GM18870 (cell line): ENCODE results near the gene SDE2.
"Not testable (repeated sequence)": the region's sequence is repeated elsewhere in the genome, so short reads cannot be mapped to it uniquely, and the experiment has no call there.

Experiments used
- ATAC-seq: cut with Tn5 transposase; IDR thresholded peaks from one replicate; pipeline ENCODE4 v1.9.1; 2021; ENCODE audit warnings: moderate library complexity; ENCODE audit not compliant: unreplicated experiment

SDE2 gene

GRCh38 chr1:226007126-226007892 lies 8.2 kb upstream of the SDE2 start:
- not testable (repeated sequence) for ATAC-seq

DNA sequence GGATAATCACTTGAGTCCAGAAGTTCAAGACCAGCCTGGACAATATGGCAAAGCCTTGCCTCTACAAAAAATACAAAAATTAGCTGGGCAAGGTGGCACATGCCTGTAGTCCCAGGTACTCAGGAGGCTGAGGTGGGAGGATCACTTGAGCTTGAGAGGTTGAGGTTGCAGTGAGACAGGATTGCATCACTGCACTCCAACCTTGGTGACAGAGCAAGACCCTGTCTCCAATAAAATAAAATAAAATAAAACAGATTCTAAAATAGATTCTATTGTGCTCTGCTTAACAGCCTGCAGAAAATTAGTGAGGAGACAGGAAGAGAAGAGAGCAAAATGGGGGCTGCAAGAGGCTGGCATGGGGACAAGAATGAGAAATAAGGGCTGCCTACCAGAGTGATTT lies 7.5 kb upstream of the SDE2 start:
- no peak for ATAC-seq

DNA sequence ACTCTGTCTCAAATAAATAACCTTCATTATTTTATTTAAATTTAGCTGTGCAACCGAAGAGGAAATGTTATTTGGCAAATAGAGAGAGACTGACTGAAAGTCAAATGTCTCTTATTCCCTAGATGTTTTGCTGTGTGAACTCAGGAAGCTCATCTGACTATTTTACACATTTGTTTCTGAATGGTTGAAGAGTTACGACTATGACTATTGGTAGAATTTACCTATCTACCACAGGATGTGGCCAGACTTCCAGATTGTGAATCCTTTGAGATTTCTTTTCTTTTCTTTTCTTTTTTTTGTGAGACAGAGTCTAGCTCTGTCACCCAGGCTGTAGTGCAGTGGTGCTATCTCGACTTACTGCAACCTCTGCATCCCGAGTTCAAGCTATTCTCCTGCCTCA lies 5.3 kb upstream of the SDE2 start:
- no peak for ATAC-seq

GRCh38 chr1:226003502-226004170 lies 4.5 kb upstream of the SDE2 start:
- ATAC-seq: no peak

DNA sequence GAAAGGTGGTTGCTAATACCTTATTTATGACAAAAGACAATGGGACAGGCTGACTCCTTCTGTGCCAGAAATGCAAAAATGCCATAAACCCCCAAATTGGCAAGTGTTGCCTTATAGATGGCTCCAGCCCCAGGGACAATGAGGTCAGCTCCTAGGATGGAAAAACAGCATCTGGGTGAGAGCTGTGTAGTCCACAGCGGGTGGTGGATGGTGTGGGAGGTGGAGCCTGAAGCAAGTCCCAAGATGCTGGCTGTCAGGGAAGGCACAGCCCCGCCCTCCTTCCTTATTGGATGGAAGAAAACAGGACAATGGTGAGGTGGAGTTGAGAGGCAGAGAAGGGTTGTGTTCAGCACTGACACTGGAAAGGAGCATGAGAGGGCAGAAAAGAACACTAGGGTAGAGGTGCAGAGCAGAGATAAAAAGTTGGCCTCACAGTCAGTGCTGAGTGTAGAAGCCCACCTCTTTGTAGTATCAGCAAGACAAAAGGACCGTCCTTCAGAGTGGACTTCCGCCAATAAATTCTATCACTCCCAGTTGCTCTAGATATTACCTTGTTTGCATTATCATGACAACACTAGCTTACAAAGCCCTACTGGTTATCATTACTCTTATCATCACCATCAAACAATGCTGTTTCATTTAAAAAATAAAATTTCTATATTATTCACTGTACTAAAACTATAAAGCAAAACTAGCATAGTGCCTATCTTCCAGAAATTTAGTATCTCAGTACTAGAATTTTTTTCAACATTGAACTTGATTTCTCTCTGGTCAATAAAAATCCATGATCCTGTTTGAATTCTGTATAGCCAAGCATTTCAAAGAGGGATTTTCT lies 3.7 kb upstream of the SDE2 start:
- ATAC-seq: no peak

DNA sequence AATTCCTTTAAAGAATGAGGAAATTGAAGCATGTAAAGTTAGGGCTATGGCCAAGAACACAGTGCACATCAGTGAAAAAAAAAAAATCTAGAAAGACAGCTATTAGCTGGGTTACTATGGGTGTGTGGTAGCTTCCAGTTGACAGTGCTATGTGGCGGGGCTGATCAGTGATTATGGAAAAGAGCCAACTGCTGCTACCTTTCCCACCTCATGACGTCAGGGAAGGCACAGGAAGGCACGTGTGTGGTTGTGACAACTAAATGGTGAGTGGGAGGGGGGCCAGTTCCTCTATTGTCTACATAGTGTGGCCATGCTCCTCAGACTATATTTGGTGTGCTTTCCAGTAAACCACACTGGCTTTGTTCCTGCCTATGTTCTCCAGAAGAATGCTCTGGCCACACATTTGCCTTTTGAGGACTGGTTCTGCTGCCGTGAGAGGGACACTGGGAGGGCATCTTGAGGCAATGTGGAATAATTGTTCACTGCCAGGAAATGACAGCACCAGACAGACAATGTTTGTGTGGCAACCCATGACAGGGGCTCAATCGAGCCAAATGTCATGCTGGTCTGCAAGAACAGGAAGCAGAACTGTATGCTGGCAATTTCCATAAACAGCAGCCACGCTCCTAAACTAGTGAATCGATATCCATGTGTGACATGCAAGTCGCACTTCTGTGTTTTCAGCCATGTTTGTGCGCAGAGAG lies 3.0 kb upstream of the SDE2 start:
- ATAC-seq: no peak

DNA sequence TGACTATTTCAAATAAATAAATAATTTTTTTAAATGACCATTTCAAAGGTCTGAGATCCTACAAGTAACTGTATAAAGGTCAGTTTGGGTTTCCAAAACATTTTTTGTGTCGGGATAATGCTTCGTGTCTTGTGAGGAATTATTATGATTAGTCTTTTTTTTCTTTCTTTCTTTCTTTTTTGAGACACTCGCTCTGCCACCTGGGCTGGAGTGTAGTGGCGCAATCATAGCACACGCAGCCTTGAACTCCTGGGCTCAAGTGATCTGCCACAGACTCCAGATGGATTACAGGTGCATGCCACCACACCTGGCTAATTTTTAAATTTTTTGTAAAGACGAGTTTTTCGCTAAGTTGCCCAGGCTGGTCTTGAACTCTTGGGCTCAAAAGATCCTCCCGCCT lies 1.9 kb upstream of the SDE2 start:
- ATAC-seq: no peak

GRCh38 chr1:226000493-226001081 lies 1.4 kb upstream of the SDE2 start:
- not testable (repeated sequence) for ATAC-seq

DNA sequence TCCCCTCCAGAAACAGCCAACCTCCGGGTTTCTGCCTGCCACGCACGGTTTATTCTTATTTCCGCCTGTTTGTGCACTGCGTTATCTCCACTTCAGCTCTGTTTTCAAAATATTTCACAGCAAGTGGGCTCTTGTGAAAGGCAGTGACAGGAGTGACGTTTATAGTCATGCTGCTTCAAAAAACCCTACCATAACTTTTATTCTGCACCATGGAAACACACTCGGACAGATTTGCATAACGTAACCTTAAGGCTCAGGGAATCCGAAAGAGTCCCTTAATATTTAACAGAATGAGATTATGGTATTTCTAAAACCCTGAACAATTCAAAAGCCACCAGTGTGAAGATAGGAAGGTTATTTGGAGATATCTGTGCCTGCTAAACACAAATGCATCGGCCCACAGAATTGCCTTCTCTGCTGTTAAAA lies 782 bp upstream of the SDE2 start:
- peak; percentile 31 for ATAC-seq

DNA sequence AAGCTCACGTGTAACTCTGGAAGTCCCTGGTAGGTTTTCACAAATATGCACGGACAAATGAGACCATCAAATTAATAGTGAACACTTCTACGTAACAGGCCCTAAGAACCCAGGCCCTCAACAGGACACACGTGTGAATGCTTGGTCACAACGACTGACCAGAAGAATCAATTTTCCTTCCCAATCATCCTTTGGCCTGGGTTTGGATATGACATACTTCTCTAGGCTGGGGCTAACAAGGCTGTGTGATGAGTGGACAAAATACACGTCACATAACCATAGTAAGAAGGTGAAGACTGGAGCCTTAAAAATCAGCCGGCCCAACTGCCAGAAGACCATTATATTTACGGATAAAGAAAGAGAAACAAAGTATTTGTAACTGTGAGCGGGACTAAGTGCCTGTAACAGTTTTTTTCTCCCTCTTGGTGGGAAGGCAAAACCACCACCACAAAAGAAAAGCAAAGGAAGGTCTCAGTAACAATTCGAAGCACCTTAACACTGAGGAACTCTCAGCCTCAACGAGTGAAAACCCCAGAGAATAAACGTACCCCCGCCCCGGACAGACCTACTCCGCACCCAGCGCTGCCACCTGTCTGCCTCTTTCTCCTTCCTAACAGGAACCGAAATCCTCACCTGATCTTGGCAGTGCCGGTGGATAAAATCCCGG lies 450 bp downstream of the SDE2 start:
- ATAC-seq: peak; percentile 3

DNA sequence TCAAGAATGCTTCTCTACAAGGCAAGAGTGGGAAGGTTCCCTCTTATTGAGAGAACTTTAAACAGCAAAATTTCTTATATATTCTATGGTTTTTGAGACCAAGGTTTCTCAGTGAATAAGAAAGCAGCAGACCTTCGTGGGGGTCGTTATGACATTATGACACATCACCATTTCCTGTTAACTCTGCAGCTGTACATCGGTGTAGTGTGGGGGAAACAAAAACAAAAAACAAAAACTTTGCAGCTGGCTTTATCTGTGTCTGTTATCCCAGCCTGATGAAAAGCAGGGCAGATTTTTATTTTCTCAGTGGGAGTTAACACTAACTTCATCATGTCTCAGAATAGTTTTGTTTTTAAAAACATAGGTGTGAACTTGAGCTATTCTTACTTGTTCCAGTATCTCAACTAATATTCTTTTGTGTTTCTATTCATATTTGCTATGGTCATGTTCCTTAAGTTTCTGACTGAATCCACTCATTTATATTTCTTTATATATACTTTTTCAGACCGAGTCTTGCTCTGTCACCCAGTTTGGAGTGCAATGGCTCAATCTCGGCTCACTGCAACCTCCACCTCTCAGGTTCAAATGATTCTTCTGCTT lies 2.1 kb downstream of the SDE2 start:
- no peak for ATAC-seq

DNA sequence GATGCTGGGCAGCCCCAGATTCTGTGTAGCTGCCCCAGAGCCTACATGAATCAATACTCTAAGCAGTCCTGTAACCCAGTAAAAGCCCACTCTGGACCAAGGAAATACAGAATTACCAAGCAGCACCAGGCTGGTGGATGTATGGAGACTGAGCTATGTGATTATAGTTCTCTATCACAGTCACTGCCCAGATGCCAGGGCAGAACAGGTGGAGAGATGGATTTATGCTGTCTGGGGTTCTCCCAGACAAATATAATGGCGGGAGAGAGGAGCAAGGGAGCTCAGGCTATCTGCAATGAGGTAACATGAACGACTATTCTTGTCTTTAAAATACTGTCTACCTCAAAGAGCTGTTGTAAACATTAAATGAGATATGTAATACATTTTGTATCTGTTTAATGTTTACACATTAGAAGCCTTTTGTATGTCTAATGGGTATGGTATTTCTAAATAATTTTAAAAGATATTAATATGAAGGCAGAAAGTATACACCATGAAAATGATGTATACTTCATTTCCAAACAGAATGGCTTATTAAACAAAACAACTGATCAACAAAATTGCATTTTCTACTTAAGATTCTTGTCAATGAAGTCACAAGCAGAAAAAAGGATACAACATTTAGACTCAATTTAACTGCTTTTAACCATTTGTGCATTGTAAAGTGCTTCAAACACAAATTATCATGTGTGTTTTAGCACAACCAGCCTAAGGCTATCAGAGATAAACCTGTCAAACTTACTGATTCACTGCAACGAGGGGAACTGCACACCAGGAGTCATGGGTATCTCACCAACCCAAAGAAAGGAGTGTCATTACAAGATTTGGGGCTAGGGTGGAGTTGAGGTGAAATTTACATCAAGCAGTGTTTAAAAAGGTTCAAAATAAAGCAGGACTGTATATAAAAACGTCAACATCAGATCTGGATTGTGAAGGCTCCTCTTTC lies 3.0 kb downstream of the SDE2 start:
- no peak for ATAC-seq

DNA sequence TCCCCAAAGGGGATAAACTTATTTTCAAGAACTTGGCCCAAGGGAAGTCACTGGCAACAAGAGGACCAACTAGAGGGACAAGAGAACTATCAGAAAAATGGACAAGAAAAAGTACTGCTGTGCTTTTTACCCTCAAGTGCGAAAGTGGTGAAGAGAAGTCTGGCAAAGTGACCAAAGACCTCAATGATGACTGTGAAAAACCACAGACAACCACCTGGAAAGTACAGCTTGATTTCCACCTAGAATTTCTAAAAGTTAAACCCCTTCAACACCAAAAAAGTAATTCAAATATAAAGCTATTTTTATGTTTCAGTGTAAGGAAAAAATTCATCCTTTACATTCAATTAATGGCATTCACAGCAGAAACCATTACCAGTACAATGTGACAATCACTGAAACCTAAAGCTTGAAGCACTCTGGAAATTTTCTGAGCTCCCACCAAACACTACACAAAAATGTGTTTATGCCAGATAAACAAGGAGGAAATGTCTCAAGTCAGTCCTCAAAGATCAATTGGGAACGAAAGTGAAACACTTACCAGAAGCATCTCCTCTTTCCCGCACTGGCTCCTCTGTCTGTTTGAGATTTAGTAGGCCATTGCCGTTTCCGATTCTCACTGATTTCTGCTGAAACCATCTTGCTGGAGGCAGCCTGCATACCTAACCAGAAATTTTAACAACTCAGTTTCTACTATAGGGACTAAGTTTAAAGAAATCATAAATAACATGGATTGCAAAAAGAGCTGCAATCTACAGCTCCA lies 8.3 kb downstream of the SDE2 start:
- ATAC-seq: no peak

DNA sequence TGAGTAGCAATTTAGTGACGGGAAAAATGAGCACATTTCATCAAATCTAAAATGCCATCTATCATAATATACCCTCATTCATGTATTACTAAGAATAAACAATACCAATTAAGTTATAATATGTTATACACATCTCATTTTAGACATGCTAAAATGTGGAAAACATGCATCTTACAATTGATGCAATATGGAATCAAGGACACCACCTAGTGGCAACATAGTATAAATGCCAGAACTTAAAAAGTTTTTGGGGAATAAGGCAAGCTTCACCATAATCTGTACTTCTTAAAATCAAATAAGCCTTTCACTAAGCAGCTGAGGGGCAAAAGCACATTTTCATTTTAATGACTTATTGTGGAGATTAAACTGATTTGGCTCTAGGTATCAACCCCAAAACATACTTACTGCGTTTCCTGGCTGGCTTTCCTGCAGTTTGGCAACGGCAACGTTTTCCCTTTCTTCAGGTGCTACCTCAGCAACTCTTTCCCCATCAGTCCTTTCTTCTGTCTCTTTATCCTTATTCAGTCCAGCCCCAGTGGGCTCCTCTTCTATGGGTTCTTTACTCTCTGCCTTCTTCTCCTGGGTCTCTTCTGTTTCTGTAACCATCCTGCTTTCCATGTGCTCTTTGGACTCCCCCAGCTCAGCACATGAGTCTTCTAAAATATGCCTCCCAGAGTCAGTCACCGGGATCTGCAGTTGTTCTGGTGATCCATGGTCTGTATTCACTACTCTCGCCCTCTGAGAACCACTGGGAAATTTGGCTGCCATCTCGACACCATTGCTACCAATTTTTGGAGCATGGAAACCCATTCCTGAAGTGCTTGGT lies 11.4 kb downstream of the SDE2 start:
- ATAC-seq: no peak

DNA sequence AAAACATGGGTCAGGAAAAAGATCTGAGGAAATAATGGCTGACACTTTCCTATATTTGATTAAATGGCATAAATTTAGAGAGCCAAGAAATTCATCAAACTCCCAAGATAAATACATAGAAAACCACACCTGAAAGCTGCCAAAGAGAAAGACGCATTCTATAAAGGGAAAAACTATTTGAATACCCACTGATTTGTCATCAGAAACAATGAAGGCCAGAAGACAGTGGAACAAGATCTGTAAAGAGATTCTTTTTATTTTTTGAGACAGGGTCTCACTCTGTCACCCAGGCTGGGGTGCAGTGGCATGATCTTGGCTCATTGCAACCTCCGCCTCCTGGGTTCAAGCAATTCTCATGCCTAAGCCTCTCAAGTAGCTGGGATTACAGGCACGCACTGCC lies 17.4 kb downstream of the SDE2 start:
- no peak for ATAC-seq

GRCh38 chr1:225980005-225980836 lies 18.9 kb downstream of the SDE2 start:
- no peak for ATAC-seq
